Neural cell (in vitro differentiated cells): ENCODE results near the gene JADE1.
A peak's percentile ranks its signal among the peaks of the same experiment; 100 is the strongest.

Source experiments
- CTCF ChIP-seq: fragments of 450-650 bp; IDR thresholded peaks from 2 replicates; pipeline ENCODE4 v1.5.1; 2014; ENCODE audit warnings: antibody characterized with exemption, mild to moderate bottlenecking, moderate library complexity; ENCODE audit not compliant: poor library complexity, severe bottlenecking
- POLR2AphosphoS5 ChIP-seq: IDR thresholded peaks from 2 replicates; pipeline ENCODE4 v1.6.1; 2012
- RAD21 ChIP-seq: fragments of 450-650 bp; conservative IDR thresholded peaks from 2 replicates; pipeline ENCODE4 v1.6.1; 2014; ENCODE audit warnings: antibody characterized with exemption, mild to moderate bottlenecking, moderate library complexity
- SMC3 ChIP-seq: fragments of 450-650 bp; conservative IDR thresholded peaks from 2 replicates; pipeline ENCODE4 v1.6.1; 2014; ENCODE audit warnings: antibody characterized with exemption, mild to moderate bottlenecking, moderate library complexity; ENCODE audit not compliant: poor library complexity
- TAF1 ChIP-seq: IDR thresholded peaks from 2 replicates; pipeline ENCODE4 v1.6.1; 2012; ENCODE audit warnings: low read depth

GRCh38 chr4:128869776-128870509, 60.4 kb downstream of the JADE1 start:
- TF ChIP-seq CTCF (no peak), RAD21 (no peak), POLR2AphosphoS5 (peak; percentile 44), SMC3 (no peak), TAF1 (no peak)
